CD4-positive, alpha-beta memory T cell (primary cell): ENCODE measurements around the gene NEBL. TPM values are rescaled to one million over a fixed set of nuclear protein-coding genes. Genes with fewer than 3 reads are reported as not detected.
"Not testable (repeated sequence)": the region's sequence is repeated elsewhere in the genome, so short reads cannot be mapped to it uniquely, and the experiment has no call there.

ENCODE experiments used
- CTCF ChIA-PET: fragments of 350-600 bp; sonication (Branson Sonifier 250); formaldehyde crosslinking; loops from one replicate; lab custom pipeline; 2021; ENCODE audit warnings: inconsistent platforms; ENCODE audit not compliant: partially characterized antibody; lab: Charles Lee
- POLR2A ChIA-PET: fragments of 350-600 bp; sonication (Branson Sonifier 250); formaldehyde crosslinking; loops from one replicate; lab custom pipeline; 2021; ENCODE audit not compliant: partially characterized antibody; lab: Charles Lee
- DNase-seq, 5 donors: peaks; one replicate each; pipeline versions ENCODE4 v3.0.0 to v3.0.0-alpha.2; 2020 to 2022; ENCODE audit warnings: mixed read lengths in 1 of 5
- H3K27ac ChIP-seq: one replicate; pipeline ENCODE4 v1.7.0; 2013; ENCODE audit warnings: low read depth, low read length
- H3K27me3 ChIP-seq: 2 replicates; pipeline ENCODE4 v1.7.0; 2013; ENCODE audit warnings: mild to moderate bottlenecking, low read length, moderate library complexity; ENCODE audit not compliant: insufficient read depth
- H3K36me3 ChIP-seq: 2 replicates; pipeline ENCODE4 v1.7.0; 2013; ENCODE audit warnings: mild to moderate bottlenecking, low read length, moderate library complexity; ENCODE audit not compliant: insufficient read depth
- H3K4me1 ChIP-seq: 2 replicates; pipeline ENCODE4 v1.7.0; 2013; ENCODE audit warnings: mild to moderate bottlenecking, low read length, moderate library complexity; ENCODE audit not compliant: insufficient read depth
- H3K4me3 ChIP-seq, 2 donors: one replicate each; pipeline ENCODE4 v1.7.0; 2013; ENCODE audit warnings: low read length in 2 of 2, mild to moderate bottlenecking in 1 of 2
- H3K9me3 ChIP-seq, 2 donors: one replicate each; pipeline ENCODE4 v1.7.0; 2013; ENCODE audit warnings: low read length in 2 of 2, control low read depth in 1 of 2; ENCODE audit not compliant: control insufficient read depth in 1 of 2
- H3K27ac Mint-ChIP-seq, 7 donors: one replicate each; pipeline ENCODE4 v1.8.0; 2020 to 2021; ENCODE audit warnings: mixed read lengths in 7 of 7, mild to moderate bottlenecking in 6 of 7, inconsistent platforms in 3 of 7, moderate library complexity in 3 of 7
- H3K27me3 Mint-ChIP-seq, 2 donors: one replicate each; pipeline ENCODE4 v1.8.0; 2020 to 2021; ENCODE audit warnings: mixed read lengths in 2 of 2
- H3K36me3 Mint-ChIP-seq, 2 donors: one replicate each; pipeline ENCODE4 v1.8.0; 2020 to 2021; ENCODE audit warnings: mixed read lengths in 2 of 2, inconsistent platforms in 1 of 2, mild to moderate bottlenecking in 1 of 2
- H3K4me1 Mint-ChIP-seq, 4 donors: one replicate each; pipeline ENCODE4 v1.8.0; 2020 to 2021; ENCODE audit warnings: mixed read lengths in 4 of 4, mild to moderate bottlenecking in 1 of 4
- H3K4me3 Mint-ChIP-seq, 8 donors: one replicate each; pipeline ENCODE4 v1.8.0; 2020 to 2021; ENCODE audit warnings: mixed read lengths in 8 of 8, mild to moderate bottlenecking in 7 of 8, moderate library complexity in 6 of 8, inconsistent platforms in 3 of 8
- H3K9me3 Mint-ChIP-seq, 8 donors: one replicate each; pipeline ENCODE4 v1.8.0; 2020 to 2021; ENCODE audit warnings: mixed read lengths in 8 of 8, mild to moderate bottlenecking in 5 of 8, inconsistent platforms in 3 of 8, moderate library complexity in 1 of 8
- intact Hi-C: fragments of 100-400 bp; cut with micrococcal nuclease; formaldehyde crosslinking; loops from one replicate; pipeline ENCODE4 v1.15.1; 2023
- polyA plus RNA-seq, 2 donors: library from polyadenylated mRNA; unstranded; fragments of 300-500 nt; fragmentation: Illumina TruSeq; gene quantifications; one replicate each; pipeline ENCODE4 v1.2.3, GENCODE V29; 2021
- total RNA-seq, 2 experiments: library from RNA; stranded (reverse); gene quantifications; one replicate each; pipeline ENCODE4 v1.2.3, GENCODE V29; 2021

The NEBL gene
- total RNA-seq (not detected), polyA plus RNA-seq (not detected)

GRCh38 chr10:20897146-20897825 is at the start of gene NEBL:
Gene NEBL, minus strand, starts transcription at chr10:20897311. Its CDS starts 106 bp downstream, at chr10:20897205.
- Mint-ChIP-seq H3K4me3 (no peak within 1 kb of the TSS), H3K9me3 (peaks cover 0 to 4% (median 0%) of the 10 kb centered on the region in 8 donors), H3K27ac (no peak within 1 kb of the TSS), H3K4me1 (no peaks in the 10 kb centered on the region), H3K36me3 (no peaks in the 10 kb centered on the region), H3K27me3 (no peaks in the 10 kb centered on the region)
- no peaks in the 10 kb centered on the region for H3K9me3 ChIP-seq
- H3K27ac ChIP-seq, result no peak within 1 kb of the TSS
- ChIA-PET CTCF (no interaction called here), POLR2A (no interaction called here)
- H3K4me1 ChIP-seq, result no peaks in the 10 kb centered on the region
- no peaks in the 10 kb centered on the region for H3K36me3 ChIP-seq
- no peaks in the 10 kb centered on the region for H3K27me3 ChIP-seq
- H3K4me3 ChIP-seq, result no peak within 1 kb of the TSS
- no peak for DNase-seq
- intact Hi-C loops, result no loop called here

- Mint-ChIP-seq H3K27me3 (peaks cover 0 to 2% of the 10 kb centered on the region in 2 donors), H3K36me3 (no peaks in the 10 kb centered on the region), H3K4me1 (peaks cover 0 to 1% (median 0%) of the 10 kb centered on the region in 4 donors), H3K9me3 (peaks cover 0 to 3% (median 0%) of the 10 kb centered on the region in 8 donors), H3K27ac (no peak overlapping the region), H3K4me3 (no peak overlapping the region)
- intact Hi-C loops, result no loop called here
- CTCF ChIA-PET, result no interaction called here
- POLR2A ChIA-PET, result no interaction called here
- Histone ChIP-seq H3K9me3 (no peaks in the 10 kb centered on the region), H3K27me3 (no peaks in the 10 kb centered on the region), H3K4me1 (no peaks in the 10 kb centered on the region), H3K4me3 (no peak overlapping the region), H3K36me3 (no peaks in the 10 kb centered on the region), H3K27ac (no peak overlapping the region)
- DNase-seq, result no peak
These were observed 48.6 kb upstream of the NEBL start for GRCh38 chr10:20945546-20946332.

GRCh38 chr10:20944789-20945502 is 47.8 kb upstream of the NEBL start:
- Mint-ChIP-seq H3K4me3 (peak overlapping the region in 1 of 8 donors; percentile 21), H3K27me3 (no peaks in the 10 kb centered on the region), H3K27ac (no peak overlapping the region), H3K9me3 (peaks cover 0 to 3% (median 0%) of the 10 kb centered on the region in 8 donors), H3K4me1 (peaks cover 0 to 1% (median 0%) of the 10 kb centered on the region in 4 donors), H3K36me3 (no peaks in the 10 kb centered on the region)
- H3K9me3 ChIP-seq, result no peaks in the 10 kb centered on the region
- ChIA-PET POLR2A (no interaction called here), CTCF (no interaction called here)
- H3K36me3 ChIP-seq, result no peaks in the 10 kb centered on the region
- no peaks in the 10 kb centered on the region for H3K27me3 ChIP-seq
- no peak overlapping the region for H3K4me3 ChIP-seq
- DNase-seq, result no peak
- no peak overlapping the region for H3K27ac ChIP-seq
- H3K4me1 ChIP-seq, result no peaks in the 10 kb centered on the region
- intact Hi-C loops, result no loop called here

GRCh38 chr10:20939414-20939813 is 42.3 kb upstream of the NEBL start:
- intact Hi-C loops, H3K27ac ChIP-seq, DNase-seq, H3K9me3 Mint-ChIP-seq, H3K4me3 Mint-ChIP-seq, H3K4me3 ChIP-seq, CTCF ChIA-PET, H3K36me3 Mint-ChIP-seq, H3K27me3 Mint-ChIP-seq, H3K27me3 ChIP-seq, H3K4me1 ChIP-seq, H3K27ac Mint-ChIP-seq, H3K9me3 ChIP-seq, H3K36me3 ChIP-seq, H3K4me1 Mint-ChIP-seq, POLR2A ChIA-PET: not testable (repeated sequence)

- no peaks in the 10 kb centered on the region for H3K36me3 ChIP-seq
- H3K9me3 Mint-ChIP-seq, result peaks cover 0 to 7% (median 2%) of the 10 kb centered on the region in 8 donors
- no peak overlapping the region for H3K27ac ChIP-seq
- no peak for DNase-seq
- CTCF ChIA-PET, result no interaction called here
- no peaks in the 10 kb centered on the region for H3K4me1 ChIP-seq
- no peaks in the 10 kb centered on the region for H3K27me3 ChIP-seq
- no peaks in the 10 kb centered on the region for H3K36me3 Mint-ChIP-seq
- POLR2A ChIA-PET, result no interaction called here
- H3K9me3 ChIP-seq, result no peaks in the 10 kb centered on the region
- H3K27ac Mint-ChIP-seq, result no peak overlapping the region
- no peak overlapping the region for H3K4me3 Mint-ChIP-seq
- H3K4me3 ChIP-seq, result no peak overlapping the region
- H3K4me1 Mint-ChIP-seq, result no peaks in the 10 kb centered on the region
- intact Hi-C loops, result no loop called here
- H3K27me3 Mint-ChIP-seq, result no peaks in the 10 kb centered on the region
These were observed 39.3 kb upstream of the NEBL start for GRCh38 chr10:20936396-20936795.

- Histone ChIP-seq H3K27me3 (no peaks in the 10 kb centered on the region), H3K4me1 (no peaks in the 10 kb centered on the region), H3K9me3 (no peaks in the 10 kb centered on the region), H3K27ac (no peak overlapping the region), H3K36me3 (no peaks in the 10 kb centered on the region), H3K4me3 (no peak overlapping the region)
- Mint-ChIP-seq H3K36me3 (no peaks in the 10 kb centered on the region), H3K4me1 (no peaks in the 10 kb centered on the region), H3K4me3 (no peak overlapping the region), H3K9me3 (peaks cover 0 to 7% (median 2%) of the 10 kb centered on the region in 8 donors), H3K27me3 (no peaks in the 10 kb centered on the region), H3K27ac (no peak overlapping the region)
- intact Hi-C loops, result no loop called here
- ChIA-PET POLR2A (no interaction called here), CTCF (no interaction called here)
- DNase-seq, result no peak
These were observed 38.8 kb upstream of the NEBL start for GRCh38 chr10:20935931-20936330.

GRCh38 chr10:20935301-20935700 is 38.2 kb upstream of the NEBL start:
- Histone ChIP-seq H3K36me3 (no peaks in the 10 kb centered on the region), H3K4me3 (no peak overlapping the region), H3K9me3 (no peaks in the 10 kb centered on the region), H3K27me3 (no peaks in the 10 kb centered on the region), H3K27ac (no peak overlapping the region), H3K4me1 (no peaks in the 10 kb centered on the region)
- POLR2A ChIA-PET, result no interaction called here
- no peak for DNase-seq
- CTCF ChIA-PET, result no interaction called here
- no peaks in the 10 kb centered on the region for H3K4me1 Mint-ChIP-seq
- H3K27me3 Mint-ChIP-seq, result no peaks in the 10 kb centered on the region
- no peak overlapping the region for H3K4me3 Mint-ChIP-seq
- peaks cover 0 to 7% (median 2%) of the 10 kb centered on the region in 8 donors for H3K9me3 Mint-ChIP-seq
- intact Hi-C loops, result no loop called here
- H3K27ac Mint-ChIP-seq, result no peak overlapping the region
- no peaks in the 10 kb centered on the region for H3K36me3 Mint-ChIP-seq
